Activated CD4-positive, alpha-beta T cell treated with anti-CD3 and anti-CD28 coated beads, Interleukin-10, Interleukin-2, amounts not matched to agents 100 ng/mL and 50 ng/mL, durations not matched to agents 16 hours and 8 hours (primary cell): ENCODE data around the gene TFF1.

ENCODE experiments used
- DNase-seq: peaks from one replicate; pipeline ENCODE4 v3.0.0-alpha.2; 2020

Gene TFF1

GRCh38 chr21:42340187-42341050, 25.9 kb downstream of the TFF1 start:
- DNase-seq = no peak

GRCh38 chr21:42338729-42339715, 27.3 kb downstream of the TFF1 start:
- DNase-seq = peak; percentile 81

GRCh38 chr21:42337830-42338728, 28.3 kb downstream of the TFF1 start:
- DNase-seq = peak; percentile 74

GRCh38 chr21:42337276-42337675, 29.1 kb downstream of the TFF1 start:
- DNase-seq = no peak

- DNase-seq = no peak
These were observed 30.3 kb downstream of the TFF1 start for GRCh38 chr21:42336054-42336453.

GRCh38 chr21:42332557-42333317, 33.6 kb downstream of the TFF1 start:
- DNase-seq = no peak

GRCh38 chr21:42331660-42332059, 34.7 kb downstream of the TFF1 start:
- no peak for DNase-seq

- DNase-seq = no peak
These were observed 35.7 kb downstream of the TFF1 start for GRCh38 chr21:42330380-42331371.

GRCh38 chr21:42324896-42325295, 41.4 kb downstream of the TFF1 start:
- DNase-seq = no peak

- DNase-seq = no peak
These were observed 44.5 kb downstream of the TFF1 start for GRCh38 chr21:42321845-42322244.

GRCh38 chr21:42321231-42321630, 45.1 kb downstream of the TFF1 start:
- no peak for DNase-seq

- no peak for DNase-seq
These were observed 45.5 kb downstream of the TFF1 start for GRCh38 chr21:42320791-42321190.

- DNase-seq = no peak
These were observed 46.3 kb downstream of the TFF1 start for GRCh38 chr21:42319851-42320572.

GRCh38 chr21:42319376-42319775, 47.0 kb downstream of the TFF1 start:
- no peak for DNase-seq

- no peak for DNase-seq
These were observed 48.2 kb downstream of the TFF1 start for GRCh38 chr21:42317826-42318746.

GRCh38 chr21:42317341-42317741, 49.0 kb downstream of the TFF1 start:
- no peak for DNase-seq

GRCh38 chr21:42316891-42317290, 49.4 kb downstream of the TFF1 start:
- no peak for DNase-seq

GRCh38 chr21:42315296-42315891, 50.9 kb downstream of the TFF1 start, which contains the start of gene TFF3:
Gene TFF3 (minus strand): TSS chr21:42315409. CDS start chr21:42315374, 35 bp downstream.
- DNase-seq = no peak
